ENCODE results near the gene PKMYT1. TPM values are rescaled to one million over a fixed set of nuclear protein-coding genes. Genes with fewer than 3 reads are reported as not detected.

Gene PKMYT1
- total and polyA plus RNA-seq, 8 donors: 0.28 to 4.8 (median 1.5) TPM

DNA sequence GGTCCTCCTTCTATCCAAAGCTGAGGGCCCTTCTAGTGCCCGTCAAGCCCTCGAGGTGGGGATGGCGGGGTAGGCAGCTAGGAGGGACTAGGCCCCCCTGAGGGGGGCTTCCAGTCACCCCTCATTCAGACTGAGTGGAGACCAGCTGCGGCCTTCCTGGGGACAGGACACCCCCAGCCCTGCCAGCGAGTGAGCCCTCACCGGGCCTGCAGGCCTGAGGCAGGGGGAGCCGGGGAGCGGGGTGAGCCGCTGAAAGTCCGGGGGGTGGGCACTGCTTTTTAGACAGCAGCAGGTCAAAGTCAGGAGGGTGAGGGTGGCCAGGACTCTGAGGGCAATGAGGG, 24.8 kb downstream of the PKMYT1 start:
- ATAC-seq (no peak), FAIRE-seq (no peak), DNase-seq (peak in 1 of 6 donors; percentile 69)
- no peaks in the 10 kb centered on the region for H3K36me3 ChIP-seq
- H3K27me3 ChIP-seq: no peaks in the 10 kb centered on the region
- intact Hi-C loops (cut with DNase I): no loop called here
- H3K4me1 ChIP-seq: no peaks in the 10 kb centered on the region
- TF ChIP-seq, protein P1, sequence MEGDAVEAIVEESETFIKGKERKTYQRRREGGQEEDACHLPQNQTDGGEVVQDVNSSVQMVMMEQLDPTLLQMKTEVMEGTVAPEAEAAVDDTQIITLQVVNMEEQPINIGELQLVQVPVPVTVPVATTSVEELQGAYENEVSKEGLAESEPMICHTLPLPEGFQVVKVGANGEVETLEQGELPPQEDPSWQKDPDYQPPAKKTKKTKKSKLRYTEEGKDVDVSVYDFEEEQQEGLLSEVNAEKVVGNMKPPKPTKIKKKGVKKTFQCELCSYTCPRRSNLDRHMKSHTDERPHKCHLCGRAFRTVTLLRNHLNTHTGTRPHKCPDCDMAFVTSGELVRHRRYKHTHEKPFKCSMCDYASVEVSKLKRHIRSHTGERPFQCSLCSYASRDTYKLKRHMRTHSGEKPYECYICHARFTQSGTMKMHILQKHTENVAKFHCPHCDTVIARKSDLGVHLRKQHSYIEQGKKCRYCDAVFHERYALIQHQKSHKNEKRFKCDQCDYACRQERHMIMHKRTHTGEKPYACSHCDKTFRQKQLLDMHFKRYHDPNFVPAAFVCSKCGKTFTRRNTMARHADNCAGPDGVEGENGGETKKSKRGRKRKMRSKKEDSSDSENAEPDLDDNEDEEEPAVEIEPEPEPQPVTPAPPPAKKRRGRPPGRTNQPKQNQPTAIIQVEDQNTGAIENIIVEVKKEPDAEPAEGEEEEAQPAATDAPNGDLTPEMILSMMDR (IDR thresholded peaks at IDR 0.05): no peak
- H3K4me3 ChIP-seq: no peak overlapping the region
- no peak overlapping the region for H3K27ac ChIP-seq
- H3K9me3 ChIP-seq: no peaks in the 10 kb centered on the region
- 74 to 75% methylated on average over 10 of the region's 10 CpGs for WGBS, 2 donors

DNA sequence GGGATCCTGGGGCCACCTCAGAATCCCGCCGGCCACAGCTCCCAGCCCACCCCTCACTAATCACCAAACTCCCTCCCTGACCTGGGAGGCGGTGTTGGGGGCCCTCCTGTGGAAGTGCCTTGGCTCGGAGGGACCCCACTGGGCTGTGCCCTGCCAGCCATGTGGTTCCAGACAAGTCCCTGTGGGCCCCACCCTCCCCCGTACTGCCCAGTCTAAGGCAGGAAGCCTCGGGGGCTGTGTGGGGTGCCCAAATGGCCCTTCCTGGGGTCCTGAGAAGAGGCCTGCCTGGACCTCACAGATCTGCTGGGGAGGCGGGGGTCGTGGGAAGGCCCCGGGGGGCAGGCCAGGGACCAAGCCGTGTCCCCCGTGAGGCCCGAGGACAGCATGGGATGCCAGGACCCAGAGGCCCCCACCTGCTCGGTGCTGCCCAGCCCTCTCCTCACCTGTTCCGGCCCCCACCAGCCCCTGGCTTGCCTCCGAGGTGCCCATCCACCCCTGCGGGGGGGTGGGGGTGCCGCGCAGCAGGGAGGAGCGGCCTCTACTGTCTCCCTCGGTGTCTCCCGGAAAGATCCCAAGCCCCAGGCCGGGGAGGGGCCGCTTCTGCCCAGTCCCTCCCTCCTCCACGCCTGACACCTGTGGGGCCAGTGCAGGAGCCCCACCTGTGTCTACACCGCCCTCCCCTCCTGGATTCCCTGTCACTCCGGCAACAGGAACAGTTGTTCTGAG, 25.4 kb downstream of the PKMYT1 start:
- no peaks in the 10 kb centered on the region for H3K27me3 ChIP-seq

DNA sequence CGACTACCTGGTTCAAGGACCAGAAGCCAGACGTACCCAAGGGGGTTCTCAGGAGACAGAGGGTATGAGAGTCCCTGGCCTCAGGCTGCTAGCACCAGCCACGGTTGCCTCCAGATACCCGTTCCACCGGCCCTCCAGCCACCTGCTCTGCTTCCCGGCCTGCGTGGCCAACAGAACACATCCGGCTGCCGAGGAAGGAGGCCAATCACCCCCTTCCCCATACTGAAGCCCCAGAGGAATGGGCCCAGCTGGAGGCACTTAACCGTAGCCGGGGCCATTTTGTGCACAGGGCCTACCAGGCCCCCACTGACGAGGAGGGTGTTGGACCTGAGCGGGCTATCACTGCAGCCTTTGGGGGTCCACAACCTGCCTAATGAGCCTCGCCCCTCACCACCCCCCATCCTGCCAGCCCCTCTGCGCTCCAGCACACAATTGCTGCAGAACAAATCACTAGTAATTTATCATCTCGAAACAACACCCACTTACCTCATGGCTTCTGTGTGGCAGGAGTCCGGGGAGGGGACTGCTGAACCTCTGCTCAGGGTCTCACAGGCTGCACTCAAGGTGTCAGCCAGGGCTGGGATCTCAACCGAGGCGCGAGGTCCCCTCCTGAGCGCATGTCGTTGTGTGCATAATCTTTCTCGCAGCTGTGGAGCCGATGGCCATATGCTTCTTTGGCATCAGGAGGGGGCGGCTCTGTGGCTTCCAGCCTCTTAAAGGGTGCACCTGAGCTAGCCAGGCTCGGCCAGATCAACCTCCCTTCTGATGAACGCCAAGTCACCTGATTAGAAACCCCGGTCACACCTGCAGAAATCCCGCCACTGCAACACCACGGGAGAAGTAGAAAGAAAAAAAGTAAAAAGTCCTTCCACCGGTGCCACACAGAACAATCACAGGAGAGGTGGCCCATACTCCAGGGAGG, 26.3 kb downstream of the PKMYT1 start:
- no peak for FAIRE-seq
- intact Hi-C loops (cut with DNase I): no loop called here
- Histone ChIP-seq H3K27me3 (no peaks in the 10 kb centered on the region), H3K4me1 (no peaks in the 10 kb centered on the region), H3K9me3 (no peaks in the 10 kb centered on the region), H3K27ac (peak overlapping the region in 1 of 4 donors; percentile 5), H3K4me3 (no peak overlapping the region), H3K36me3 (no peaks in the 10 kb centered on the region)
- WGBS, 2 donors: 30% methylated on average over 31 of the region's 31 CpGs
- peak in 2 of 6 donors; percentile 66 to 68 for DNase-seq
- TF ChIP-seq, protein P1 (IDR thresholded peaks at IDR 0.05): no peak
- ATAC-seq: peak in 3 of 4 donors; percentile 32 to 66 (median 61)

More for the DNA sequence above, 25.4 kb downstream of the PKMYT1 start:
- Histone ChIP-seq H3K36me3 (no peaks in the 10 kb centered on the region), H3K9me3 (no peaks in the 10 kb centered on the region), H3K27ac (no peak overlapping the region), H3K4me1 (no peaks in the 10 kb centered on the region), H3K4me3 (no peak overlapping the region)
- TF ChIP-seq, protein P1 (IDR thresholded peaks at IDR 0.05): no peak
- ATAC-seq (peak in 1 of 4 donors; percentile 9), FAIRE-seq (no peak), DNase-seq (peak in 2 of 6 donors; percentile 53 to 80)
- intact Hi-C loops (cut with DNase I): no loop called here
- WGBS, 2 donors: 47 to 63% methylated on average over 21 to 26 of the region's 26 CpGs

DNA sequence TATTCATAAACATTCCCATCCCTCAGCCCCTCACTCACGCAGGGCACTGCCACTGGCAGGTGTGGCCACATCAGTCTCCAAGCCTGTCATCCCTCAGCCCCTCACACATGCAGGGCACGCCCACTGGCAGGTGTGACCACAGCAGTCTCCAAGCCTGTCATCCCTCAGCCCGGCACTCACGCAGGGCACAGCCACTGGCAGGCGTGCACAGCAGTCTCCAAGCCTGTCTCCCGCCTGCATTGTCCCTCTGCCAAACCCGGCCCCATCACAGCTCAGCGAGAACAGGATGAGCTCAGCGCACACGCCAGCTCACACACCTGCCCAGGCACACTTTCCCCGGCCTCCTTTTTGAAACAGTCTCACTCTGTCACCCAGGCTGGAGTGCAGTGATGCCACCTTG, 27.6 kb downstream of the PKMYT1 start:
- no peaks in the 10 kb centered on the region for H3K36me3 ChIP-seq
- TF ChIP-seq, protein P1 (IDR thresholded peaks at IDR 0.05): no peak
- FAIRE-seq: no peak
- WGBS, 2 donors: 48 to 54% methylated on average over 11 of the region's 11 CpGs
- intact Hi-C loops (cut with DNase I): no loop called here
- H3K27ac ChIP-seq: no peak overlapping the region
- no peaks in the 10 kb centered on the region for H3K9me3 ChIP-seq
- H3K4me1 ChIP-seq: no peaks in the 10 kb centered on the region
- peak in 1 of 4 donors; percentile 48 for ATAC-seq
- no peak overlapping the region for H3K4me3 ChIP-seq
- peak in 2 of 6 donors; percentile 60 to 75 for DNase-seq
- H3K27me3 ChIP-seq: no peaks in the 10 kb centered on the region

Data from pancreas (tissue), 10 donors.